ENCODE measurements around the gene SKA3.

GRCh38 chr13:21208652-21209154, 32.4 kb upstream of the SKA3 start:
- no peak for TF ChIP-seq ZNF274 (IDR thresholded peaks at IDR 0.05; ENCODE audit: low read depth, low read length)
- no peak for TF ChIP-seq YY1 (IDR thresholded peaks at IDR 0.05; ENCODE audit: insufficient read depth, insufficient read length)
- TF ChIP-seq SUZ12 (IDR thresholded peaks at IDR 0.05; ENCODE audit: extremely low read depth, insufficient read depth, insufficient read length) = no peak
